ENCODE data around the gene JARID2.

DNA sequence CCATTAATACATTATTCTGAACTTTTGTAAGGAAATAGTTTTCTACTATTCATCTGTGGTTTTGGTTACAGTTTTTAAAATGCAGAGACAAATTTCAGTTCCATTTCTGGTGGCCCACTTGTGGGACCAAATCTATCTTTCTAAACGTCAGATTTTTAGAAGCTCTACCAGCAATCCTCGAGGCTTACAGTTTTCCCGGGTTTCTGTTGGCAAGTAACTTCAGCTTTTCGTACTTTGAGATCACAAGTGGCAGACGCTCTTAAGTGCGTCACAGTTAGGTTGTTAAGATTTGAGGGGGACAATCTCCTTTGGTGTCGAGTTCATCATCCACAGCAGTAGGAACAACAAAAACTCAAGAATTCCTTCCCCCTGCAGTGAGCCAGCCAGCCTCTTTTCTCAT lies 60.0 kb downstream of the JARID2 start:
- TF ChIP-seq POLR2AphosphoS5 (IDR thresholded peaks at IDR 0.05; ENCODE audit: borderline replicate concordance, low read depth, low read length) (no peak), EZH2 (IDR thresholded peaks at IDR 0.05) (no peak)
